Measurements from ENCODE around the gene DLG5. TPM values are rescaled to one million over a fixed set of nuclear protein-coding genes. Genes with fewer than 3 reads are reported as not detected.

DLG5 gene
- total and polyA plus RNA-seq, 10 of the 15 experiments (the other 5 are each of a cell fraction or from before 2014, with no cell fraction given): 0.18 to 6.6 (median 2.7) TPM

GRCh38 chr10:77955136-77955535 lies 28.6 kb upstream of the DLG5 start:
- Histone ChIP-seq H3K4me3 (no peak overlapping the region), H2AFZ (ENCODE audit: control insufficient read depth, low read depth, low read length) (no peak overlapping the region), H3K4me2 (ENCODE audit: control insufficient read depth, insufficient read depth) (no peak overlapping the region), H3K9me3 (replicated peaks; ENCODE audit: control insufficient read depth, insufficient read depth, low read length) (no peaks in the 10 kb centered on the region; the same call in 2 of the 3 replicates), H3K27ac (ENCODE audit: control insufficient read depth, insufficient read depth) (no peak overlapping the region), H3K9ac (ENCODE audit: control insufficient read depth, insufficient read depth, low read length) (no peak overlapping the region), H3K36me3 (ENCODE audit: control insufficient read depth in 2 of 2, insufficient read depth in 2 of 2, low read length in 1 of 2) (no peaks in the 10 kb centered on the region), H3K79me2 (ENCODE audit: control insufficient read depth, insufficient read depth, low read length) (no peaks in the 10 kb centered on the region), H4K20me1 (ENCODE audit: control insufficient read depth, insufficient read depth) (no peaks in the 10 kb centered on the region), H3K27me3 (replicated peaks in 1 of 2; ENCODE audit: control insufficient read depth in 2 of 2, insufficient read depth in 2 of 2, low read length in 1 of 2) (no peaks in the 10 kb centered on the region), H3K4me1 (ENCODE audit: control insufficient read depth, insufficient read depth, low read length) (no peaks in the 10 kb centered on the region)
- WGBS (ENCODE audit: insufficient coverage, insufficient replicate concordance, low lambda C conversion rate, missing lambda C conversion rate): 0% methylated on average over 1 of the region's 1 CpG
- no peak for TF ChIP-seq MYB (IDR thresholded peaks at IDR 0.05; ENCODE audit: borderline replicate concordance, low read depth, low read length)
- no peak for TF ChIP-seq YY1 (IDR thresholded peaks at IDR 0.05; ENCODE audit: low read depth, low read length)
- TF ChIP-seq ZNF622 (IDR thresholded peaks at IDR 0.05): no peak
- no peak for TF ChIP-seq TARDBP (IDR thresholded peaks at IDR 0.05; ENCODE audit: borderline replicate concordance)
- TF ChIP-seq REST (IDR thresholded peaks at IDR 0.05; ENCODE audit: low read depth, low read length): no peak
- no peak for TF ChIP-seq CEBPB (IDR thresholded peaks at IDR 0.05; ENCODE audit: borderline replicate concordance in 1 of 2, low read depth in 2 of 2, low read length in 2 of 2)
- no peak for TF ChIP-seq MTA2 (IDR thresholded peaks at IDR 0.05; ENCODE audit: low read depth)
- TF ChIP-seq SUZ12 (IDR thresholded peaks at IDR 0.05; ENCODE audit: unreplicated experiment): no peak
- TF ChIP-seq WRNIP1 (IDR thresholded peaks at IDR 0.05; ENCODE audit: borderline replicate concordance, low read depth, low read length): no peak
- no peak for TF ChIP-seq SPI1 (IDR thresholded peaks at IDR 0.05; ENCODE audit: borderline replicate concordance, insufficient read depth, low read depth, low read length)
- TF ChIP-seq TCF7 (IDR thresholded peaks at IDR 0.05; ENCODE audit: borderline replicate concordance): no peak
- TF ChIP-seq ESRRA (IDR thresholded peaks at IDR 0.05; ENCODE audit: low read length): no peak
- no peak for TF ChIP-seq FOXK2 (IDR thresholded peaks at IDR 0.05)
- TF ChIP-seq NR2F1 (conservative IDR thresholded peaks at IDR 0.05): no peak
- in situ Hi-C loops (cut with MboI): no loop called here
- ChIA-PET POLR2A (no interaction called here), CTCF (no interaction called here), SMC1A (ENCODE audit: uncharacterized antibody, unreplicated experiment) (no interaction called here), RAD21 (ENCODE audit: unreplicated experiment) (no interaction called here)
- intact Hi-C loops (cut with micrococcal nuclease; ENCODE audit: unreplicated experiment): no loop called here
- DNase-seq (ENCODE audit: low read depth, low spot score) (no peak), FAIRE-seq (no peak), ATAC-seq (no peak)
- BruUV-seq (replicated peaks): no TSS peak
